BJ (cell line): ENCODE results near the gene IPO13. TPM values are rescaled to one million over a fixed set of nuclear protein-coding genes. Genes with fewer than 3 reads are reported as not detected.

Source experiments
- CTCF ChIA-PET: fragments of 350-600 bp; formaldehyde crosslinking; extraction: SDS; loops from one replicate; lab custom pipeline; 2021; ENCODE audit warnings: antibody characterized with exemption, inconsistent platforms; lab: Yijun Ruan, JAX
- POLR2A ChIA-PET: fragments of 300-600 bp; sonication (Branson Sonifier 250); formaldehyde crosslinking; extraction: SDS; loops from one replicate; lab custom pipeline; 2021; ENCODE audit warnings: antibody characterized with exemption; lab: Charles Lee
- DNase-seq: peaks from one replicate; pipeline ENCODE4 v3.0.0-alpha.2; 2011; ENCODE audit warnings: low read depth
- H3K27me3 ChIP-seq: 2 replicates; pipeline ENCODE4 v1.6.0; 2011; ENCODE audit warnings: low read length; ENCODE audit not compliant: control insufficient read depth, insufficient read depth
- H3K36me3 ChIP-seq: 2 replicates; pipeline ENCODE4 v1.5.1; 2011; ENCODE audit warnings: low read length; ENCODE audit not compliant: control insufficient read depth, insufficient read depth
- H3K4me3 ChIP-seq: 2 replicates; pipeline ENCODE4 v1.5.1; 2011; ENCODE audit warnings: low read depth, mild to moderate bottlenecking, control low read depth, low read length
- CTCF ChIP-seq: IDR thresholded peaks from 2 replicates; pipeline ENCODE4 v1.5.1; 2011; ENCODE audit warnings: low read depth, mild to moderate bottlenecking, control low read depth, inconsistent platforms, low read length, moderate library complexity; ENCODE audit not compliant: insufficient read depth
- polyA plus RNA-seq: library from polyadenylated mRNA; depleted of rRNA; stranded (reverse); fragments of >200 nt; gene quantifications from 2 replicates; pipeline ENCODE4 v1.2.3, GENCODE V29; 2011

IPO13 gene
- polyA plus RNA-seq, 1 experiment: 24.8 TPM

- CTCF ChIA-PET: interaction anchor here (0.6 to 0.8 kb wide), 3 partner anchors 23 to 254 kb away, joined by 3 read pairs; no protein-coding TSS in a partner anchor
- Histone ChIP-seq H3K4me3 (no peak overlapping the region), H3K27me3 (no peaks in the 10 kb centered on the region), H3K36me3 (peaks cover 22% of the 10 kb centered on the region)
- TF ChIP-seq CTCF: no peak
- POLR2A ChIA-PET: no interaction called here
- DNase-seq: no peak
These were observed 10.8 kb downstream of the IPO13 start for GRCh38 chr1:43957407-43958040.

GRCh38 chr1:43958351-43959255 is 11.9 kb downstream of the IPO13 start:
- CTCF ChIA-PET: interaction anchor here (0.9 to 1.7 kb wide), 4 partner anchors 11 to 90 kb away, joined by 3 to 5 read pairs (median 4); partner anchors contain the start of genes DPH2 and IPO13
- TF ChIP-seq CTCF: no peak
- Histone ChIP-seq H3K36me3 (peaks cover 22% of the 10 kb centered on the region), H3K4me3 (no peak overlapping the region), H3K27me3 (no peaks in the 10 kb centered on the region)
- DNase-seq: no peak
- POLR2A ChIA-PET: no interaction called here

- no peak for DNase-seq
- ChIA-PET POLR2A (no interaction called here), CTCF (no interaction called here)
- H3K4me3 ChIP-seq: no peak overlapping the region
- no peaks in the 10 kb centered on the region for H3K27me3 ChIP-seq
- H3K36me3 ChIP-seq: peaks cover 25% of the 10 kb centered on the region
- no peak for TF ChIP-seq CTCF
These were observed 14.0 kb downstream of the IPO13 start for GRCh38 chr1:43960798-43961197.

GRCh38 chr1:43961692-43962091 is 14.9 kb downstream of the IPO13 start:
- ChIA-PET POLR2A (no interaction called here), CTCF (no interaction called here)
- TF ChIP-seq CTCF: no peak
- DNase-seq: no peak
- Histone ChIP-seq H3K36me3 (peaks cover 25% of the 10 kb centered on the region), H3K4me3 (no peak overlapping the region), H3K27me3 (no peaks in the 10 kb centered on the region)

GRCh38 chr1:43962324-43962723 is 15.6 kb downstream of the IPO13 start:
- peaks cover 22% of the 10 kb centered on the region for H3K36me3 ChIP-seq
- ChIA-PET POLR2A (no interaction called here), CTCF (no interaction called here)

More at GRCh38 chr1:43962324-43962723, 15.6 kb downstream of the IPO13 start:
- Histone ChIP-seq H3K4me3 (no peak overlapping the region), H3K27me3 (no peaks in the 10 kb centered on the region)
- TF ChIP-seq CTCF: no peak
- no peak for DNase-seq
